Fibroblast of gingiva (primary cell): Measurements from ENCODE around the gene MPRIP.
A peak's percentile ranks its signal among the peaks of the same experiment; 100 is the strongest.

ENCODE experiments used
- DNase-seq: peaks from one replicate; pipeline ENCODE4 v3.0.0-alpha.2; 2011; ENCODE audit warnings: low read depth

The MPRIP gene

GRCh38 chr17:17235212-17236174 is 193.2 kb downstream of the MPRIP start:
- DNase-seq = peak; percentile 18

DNA sequence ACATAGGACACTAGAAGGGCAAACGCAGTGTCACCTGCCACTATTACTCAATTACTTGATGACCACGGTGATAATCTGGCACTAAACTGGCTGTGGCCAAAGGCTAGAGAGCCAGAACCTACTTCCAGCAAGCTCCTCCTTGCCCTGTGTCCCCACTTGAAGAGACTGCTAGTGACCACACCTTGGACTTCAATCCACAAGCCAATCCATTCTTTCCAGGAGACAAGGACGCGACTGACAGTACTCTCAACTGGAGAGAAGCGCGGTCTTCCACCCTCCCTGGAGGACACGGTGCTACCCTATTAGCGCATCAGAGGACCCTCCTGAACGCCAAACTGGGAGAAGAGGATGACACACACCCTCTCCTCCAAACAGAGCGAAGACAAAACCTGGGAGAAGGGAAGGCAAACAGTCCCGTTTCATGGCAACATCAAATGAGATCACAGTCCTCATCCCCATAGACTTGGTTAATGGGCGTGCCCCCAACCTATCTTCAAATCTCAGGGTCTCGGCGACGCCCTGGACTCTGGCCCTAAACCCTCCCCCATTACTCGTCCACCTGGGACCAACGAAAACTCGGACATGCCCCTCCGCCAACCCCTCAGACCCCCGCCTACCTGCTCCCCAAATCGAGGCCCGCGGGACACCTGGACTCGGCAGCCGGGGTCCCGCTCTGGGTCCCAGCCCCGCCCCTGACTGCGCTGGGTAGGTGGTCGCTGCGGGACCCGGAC is 194.2 kb downstream of the MPRIP start:
- no peak for DNase-seq

- DNase-seq = peak; percentile 89
These were observed 195.0 kb downstream of the MPRIP start, which contains the start of gene FLCN for GRCh38 chr17:17237026-17237799. Gene FLCN (minus strand): TSS chr17:17237168. CDS start chr17:17228137, 9,031 bp downstream.

GRCh38 chr17:17239832-17240231 is 197.6 kb downstream of the MPRIP start:
- no peak for DNase-seq

- no peak for DNase-seq
These were observed 199.4 kb downstream of the MPRIP start for GRCh38 chr17:17241656-17242055.

DNA sequence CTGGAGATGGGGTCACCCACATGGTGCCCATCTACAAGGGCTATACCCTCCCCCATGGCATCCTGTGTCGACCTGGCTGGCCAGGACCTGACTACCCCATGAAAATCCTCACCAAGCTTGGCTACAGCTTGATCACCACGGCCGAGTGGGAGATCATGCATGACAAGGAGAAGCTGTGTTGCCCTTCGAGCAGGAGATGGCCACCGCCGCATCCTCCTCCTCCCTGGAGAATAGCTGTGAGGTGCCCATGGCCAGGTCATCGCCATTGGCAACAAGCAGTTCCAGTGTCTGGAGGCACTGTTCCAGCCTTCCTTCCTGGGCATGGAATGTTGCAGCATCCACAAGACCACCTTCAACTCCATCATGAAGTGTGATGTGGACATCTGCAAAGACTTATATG is 200.0 kb downstream of the MPRIP start:
- DNase-seq = no peak
